Measurements from ENCODE around the gene UBAP2.
A peak's percentile ranks its signal among the peaks of the same experiment; 100 is the strongest.

UBAP2 gene

DNA sequence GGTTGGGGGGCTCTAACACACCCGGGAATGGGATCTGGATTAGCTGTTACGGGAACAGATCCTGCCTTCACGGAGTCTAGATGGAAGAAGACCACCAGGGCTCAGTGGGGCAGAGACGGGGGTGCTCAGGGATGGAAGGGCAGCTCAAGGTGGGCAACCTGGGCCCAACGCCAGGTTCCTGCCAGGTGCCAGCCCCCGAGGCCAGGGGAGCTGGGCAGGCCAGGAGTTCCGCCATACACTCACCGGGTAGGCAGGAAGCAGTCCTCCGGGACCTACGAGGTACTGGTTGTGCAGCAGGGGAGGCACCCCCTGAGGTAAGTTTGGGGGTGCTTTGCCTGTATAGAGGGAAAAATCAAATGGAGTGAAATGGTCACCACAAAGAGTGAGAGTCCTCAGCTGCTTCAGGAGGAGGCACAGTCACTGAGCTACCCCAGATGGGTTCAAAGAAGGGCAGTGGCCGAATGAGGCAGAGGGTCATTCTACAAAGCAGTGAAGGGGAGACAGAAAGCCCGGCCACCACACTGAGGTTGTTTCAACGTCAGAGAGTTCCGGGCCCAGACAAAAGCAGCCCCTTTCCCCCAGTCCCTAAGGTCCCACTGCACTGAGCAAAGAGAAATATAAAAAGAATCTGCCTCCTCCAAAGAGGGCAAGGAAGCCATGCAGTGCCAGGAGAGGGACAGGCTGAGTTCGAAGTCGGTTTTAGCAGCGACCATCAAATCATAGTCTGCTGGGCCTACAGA is 121.8 kb downstream of the UBAP2 start:
- Histone ChIP-seq H3K36me3 (ENCODE audit: control insufficient read depth, insufficient read depth, low read length) (peaks cover 73% of the 10 kb centered on the region), H3K27me3 (ENCODE audit: control insufficient read depth, insufficient read depth, low read length) (no peaks in the 10 kb centered on the region), H3K4me1 (ENCODE audit: control insufficient read depth, insufficient read depth, low read length) (no peaks in the 10 kb centered on the region), H3K9ac (ENCODE audit: low read depth, low read length) (no peak overlapping the region), H3K4me3 (ENCODE audit: low read depth, low read length) (no peak overlapping the region), H3K9me3 (ENCODE audit: control insufficient read depth, insufficient read depth, low read length) (no peaks in the 10 kb centered on the region)

DNA sequence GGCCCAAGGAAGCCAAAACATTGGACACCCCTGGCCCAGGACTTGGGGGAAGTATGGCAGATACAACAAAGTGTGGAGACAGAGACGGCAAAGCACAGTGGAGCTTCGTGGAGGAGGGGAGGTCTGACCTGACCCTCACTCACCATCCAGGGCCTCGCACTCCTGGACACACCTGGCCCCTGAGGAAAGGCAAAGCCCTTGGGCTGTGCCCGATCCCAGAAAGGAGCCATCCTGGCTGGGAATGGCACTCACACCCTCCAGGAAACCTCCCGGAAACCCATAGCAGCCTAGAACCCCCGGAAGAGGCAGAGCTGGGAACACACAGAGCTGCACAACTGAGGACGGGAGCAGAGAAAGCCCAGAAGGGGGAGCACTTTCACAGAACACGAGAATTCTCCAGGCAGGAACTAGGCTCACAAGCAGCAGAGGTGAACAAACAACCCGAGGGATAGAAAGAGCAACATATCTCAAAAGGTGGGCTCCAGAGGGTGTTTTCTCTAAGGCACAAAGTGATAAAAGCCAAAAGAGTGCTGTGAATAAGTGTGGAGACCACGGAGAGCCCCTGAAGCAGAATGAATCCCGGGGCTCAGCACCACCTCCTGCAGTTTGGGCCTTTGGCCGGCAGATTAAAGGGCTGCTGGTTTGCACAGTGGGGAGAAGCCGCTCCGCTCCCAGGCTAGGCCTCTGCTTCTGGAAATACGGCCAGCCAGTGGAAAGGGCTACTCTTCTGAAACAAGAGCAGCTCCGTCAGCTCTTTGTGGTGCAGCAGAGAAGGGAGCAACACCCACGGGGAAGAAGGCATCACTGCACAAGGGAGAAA is 123.5 kb downstream of the UBAP2 start:
- no peak overlapping the region for H3K4me3 ChIP-seq (ENCODE audit: low read depth, low read length)
- no peaks in the 10 kb centered on the region for H3K9me3 ChIP-seq (ENCODE audit: control insufficient read depth, insufficient read depth, low read length)
- peaks cover 76% of the 10 kb centered on the region for H3K36me3 ChIP-seq (ENCODE audit: control insufficient read depth, insufficient read depth, low read length)
- H3K9ac ChIP-seq (ENCODE audit: low read depth, low read length) = peak overlapping the region; percentile 16
- no peaks in the 10 kb centered on the region for H3K27me3 ChIP-seq (ENCODE audit: control insufficient read depth, insufficient read depth, low read length)
- H3K4me1 ChIP-seq (ENCODE audit: control insufficient read depth, insufficient read depth, low read length) = peaks cover 5% of the 10 kb centered on the region

DNA sequence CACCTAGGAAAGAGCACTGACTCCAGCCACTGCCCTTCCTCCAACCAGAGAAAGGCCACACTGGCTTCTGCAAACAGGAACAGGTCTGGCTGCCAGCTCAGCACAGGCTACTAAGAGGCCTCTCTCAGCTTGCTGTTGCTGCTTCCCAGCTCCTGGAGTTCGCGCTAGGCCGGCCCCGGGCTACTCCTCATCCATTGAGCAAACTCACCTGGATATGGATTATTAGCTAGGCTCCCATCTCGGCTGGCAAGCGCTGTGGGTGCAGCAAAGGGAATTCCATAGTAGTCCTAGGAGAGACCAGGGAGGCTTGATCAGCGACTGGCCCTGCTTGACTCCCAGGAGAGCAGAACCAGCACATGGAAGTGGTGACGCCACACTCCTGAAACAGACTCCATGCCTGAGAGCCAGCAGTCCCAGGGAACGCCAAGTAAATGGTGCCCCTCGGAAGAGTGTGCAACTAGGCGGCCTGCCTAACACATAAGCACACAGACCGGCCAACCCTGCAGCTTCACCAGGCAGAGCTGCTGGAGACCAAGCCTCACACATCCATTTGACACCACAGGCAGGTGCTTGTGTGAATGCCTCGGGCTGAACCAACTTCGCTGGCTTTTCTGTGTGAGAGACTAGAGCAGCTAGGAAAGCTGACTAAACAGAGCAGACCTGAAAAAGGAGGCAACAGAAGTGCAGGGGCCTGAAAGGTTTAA is 124.5 kb downstream of the UBAP2 start:
- no peak overlapping the region for H3K4me3 ChIP-seq (ENCODE audit: low read depth, low read length)
- peaks cover 7% of the 10 kb centered on the region for H3K4me1 ChIP-seq (ENCODE audit: control insufficient read depth, insufficient read depth, low read length)
- no peaks in the 10 kb centered on the region for H3K9me3 ChIP-seq (ENCODE audit: control insufficient read depth, insufficient read depth, low read length)
- no peak overlapping the region for H3K9ac ChIP-seq (ENCODE audit: low read depth, low read length)
- no peaks in the 10 kb centered on the region for H3K27me3 ChIP-seq (ENCODE audit: control insufficient read depth, insufficient read depth, low read length)
- peaks cover 75% of the 10 kb centered on the region for H3K36me3 ChIP-seq (ENCODE audit: control insufficient read depth, insufficient read depth, low read length)

DNA sequence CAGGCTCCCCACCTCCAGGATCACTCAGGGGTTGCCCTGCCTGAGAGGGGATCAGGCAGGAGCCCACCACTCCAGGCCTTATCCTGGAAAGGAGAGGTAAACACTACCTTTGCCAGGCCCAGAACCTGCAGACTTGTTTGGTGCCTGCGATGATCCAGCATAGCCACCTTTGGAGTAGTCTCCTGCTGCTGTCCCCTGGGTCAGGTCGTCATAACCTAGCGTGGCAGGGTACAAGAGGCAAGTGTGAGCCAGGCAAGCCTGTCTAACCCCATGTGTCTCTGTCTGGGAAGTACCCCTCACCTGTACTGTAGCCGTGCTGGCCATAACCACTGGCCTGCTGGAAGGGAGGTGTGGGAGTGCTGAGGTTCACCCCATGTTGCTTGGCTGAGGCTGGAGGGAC is 125.6 kb downstream of the UBAP2 start:
- H3K27me3 ChIP-seq (ENCODE audit: control insufficient read depth, insufficient read depth, low read length) = no peaks in the 10 kb centered on the region
- no peaks in the 10 kb centered on the region for H3K9me3 ChIP-seq (ENCODE audit: control insufficient read depth, insufficient read depth, low read length)
- peaks cover 7% of the 10 kb centered on the region for H3K4me1 ChIP-seq (ENCODE audit: control insufficient read depth, insufficient read depth, low read length)
- no peak overlapping the region for H3K4me3 ChIP-seq (ENCODE audit: low read depth, low read length)
- H3K36me3 ChIP-seq (ENCODE audit: control insufficient read depth, insufficient read depth, low read length) = peaks cover 65% of the 10 kb centered on the region
- no peak overlapping the region for H3K9ac ChIP-seq (ENCODE audit: low read depth, low read length)

DNA sequence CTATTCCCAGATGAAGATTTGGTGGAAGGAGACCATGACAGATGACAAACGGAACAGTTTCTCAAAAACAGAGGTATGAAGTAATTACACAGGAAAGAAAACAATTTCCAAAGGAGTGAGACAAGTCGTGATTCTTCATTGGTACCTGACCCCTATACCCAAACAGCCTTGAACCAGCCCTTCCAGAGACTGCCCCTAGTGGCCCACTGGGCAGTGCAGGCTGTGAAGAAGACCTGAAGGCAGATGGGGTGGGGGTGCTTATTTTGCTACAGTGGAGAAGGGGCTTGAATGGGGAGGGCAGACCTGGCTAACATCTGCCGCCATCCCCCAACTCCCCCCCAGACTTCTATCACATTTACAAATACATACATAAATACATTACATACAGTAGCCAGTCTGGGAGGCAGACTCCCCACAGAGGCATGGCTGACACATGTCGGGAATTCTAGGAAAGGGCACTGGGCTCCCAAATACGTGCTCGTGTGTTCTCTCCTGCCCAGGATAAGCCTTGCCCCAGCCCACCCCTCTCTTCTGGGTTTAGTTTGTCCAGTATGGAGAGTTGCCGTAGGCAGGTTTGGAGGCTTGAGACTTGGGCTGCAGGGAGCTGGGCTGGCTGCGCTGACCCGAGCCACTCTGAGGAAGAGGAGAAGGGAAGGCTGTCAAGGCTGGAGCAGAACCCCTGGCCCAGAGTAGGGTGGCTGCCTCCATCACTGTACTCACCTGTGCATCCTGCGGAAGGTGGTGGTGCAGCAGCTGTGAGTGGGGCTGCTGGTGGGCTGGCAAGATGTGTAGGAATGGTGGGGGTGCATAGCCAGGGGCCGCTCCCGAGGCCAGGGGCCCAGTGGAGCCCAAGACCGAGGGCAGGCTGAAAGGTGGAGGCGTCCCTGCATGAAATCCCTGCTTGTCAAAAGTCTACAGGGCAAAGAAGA is 126.5 kb downstream of the UBAP2 start:
- H3K4me3 ChIP-seq (ENCODE audit: low read depth, low read length) = no peak overlapping the region
- H3K9ac ChIP-seq (ENCODE audit: low read depth, low read length) = no peak overlapping the region
- peaks cover 58% of the 10 kb centered on the region for H3K36me3 ChIP-seq (ENCODE audit: control insufficient read depth, insufficient read depth, low read length)
- H3K4me1 ChIP-seq (ENCODE audit: control insufficient read depth, insufficient read depth, low read length) = peaks cover 7% of the 10 kb centered on the region
- no peaks in the 10 kb centered on the region for H3K9me3 ChIP-seq (ENCODE audit: control insufficient read depth, insufficient read depth, low read length)
- no peaks in the 10 kb centered on the region for H3K27me3 ChIP-seq (ENCODE audit: control insufficient read depth, insufficient read depth, low read length)

DNA sequence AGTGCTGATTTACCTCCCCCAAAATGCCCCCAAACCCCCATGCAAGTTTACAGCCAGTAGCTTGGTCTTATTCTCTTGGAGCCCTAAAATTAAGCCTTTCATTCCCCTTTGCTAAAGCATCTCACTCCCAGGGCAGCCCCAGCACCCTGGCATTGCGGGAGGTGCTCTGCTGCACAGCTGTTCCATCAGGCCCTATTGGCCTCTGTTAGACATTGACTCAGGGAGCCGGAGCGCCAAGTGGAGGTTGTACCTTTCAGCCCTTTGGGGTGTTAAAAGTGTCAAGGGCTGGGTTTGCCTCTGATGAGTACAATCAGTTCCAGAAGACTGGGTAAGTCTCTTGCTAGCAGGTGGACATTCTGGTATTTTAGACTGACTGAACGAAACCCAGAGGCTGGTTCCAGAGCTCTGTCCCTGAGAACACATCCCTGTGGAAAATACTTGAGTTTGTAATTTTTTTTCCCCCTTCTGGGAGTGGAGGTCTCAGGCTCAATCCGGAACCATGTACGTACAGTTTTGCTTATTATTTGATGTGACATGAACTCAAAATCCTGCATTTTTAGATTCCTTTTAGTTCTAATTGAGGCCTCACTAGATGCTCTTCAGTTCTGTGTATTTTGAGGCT is 129.3 kb downstream of the UBAP2 start:
- no peaks in the 10 kb centered on the region for H3K27me3 ChIP-seq (ENCODE audit: control insufficient read depth, insufficient read depth, low read length)
- H3K36me3 ChIP-seq (ENCODE audit: control insufficient read depth, insufficient read depth, low read length) = peaks cover 39% of the 10 kb centered on the region
- H3K9me3 ChIP-seq (ENCODE audit: control insufficient read depth, insufficient read depth, low read length) = no peaks in the 10 kb centered on the region
- peaks cover 11% of the 10 kb centered on the region for H3K4me1 ChIP-seq (ENCODE audit: control insufficient read depth, insufficient read depth, low read length)
- H3K4me3 ChIP-seq (ENCODE audit: low read depth, low read length) = no peak overlapping the region
- no peak overlapping the region for H3K9ac ChIP-seq (ENCODE audit: low read depth, low read length)

DNA sequence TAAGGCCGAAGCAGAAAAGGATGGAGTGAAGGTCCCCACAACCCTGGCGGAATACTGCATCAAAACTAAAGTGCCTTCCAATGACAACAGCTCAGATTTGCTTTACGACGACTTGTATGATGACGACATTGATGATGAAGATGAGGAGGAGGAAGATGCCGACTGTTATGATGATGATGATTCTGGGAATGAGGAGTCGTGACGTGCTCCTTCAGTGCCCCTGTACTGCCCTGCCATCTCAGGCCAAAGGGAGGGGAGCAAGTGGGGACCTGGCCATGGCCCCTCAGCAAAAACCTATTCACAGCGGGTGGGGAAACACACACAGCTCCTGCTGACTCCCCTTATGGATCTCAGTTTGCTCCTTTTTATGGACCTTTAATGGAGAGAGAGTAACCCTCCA is 131.7 kb downstream of the UBAP2 start:
- Histone ChIP-seq H3K36me3 (ENCODE audit: control insufficient read depth, insufficient read depth, low read length) (peaks cover 16% of the 10 kb centered on the region), H3K4me1 (ENCODE audit: control insufficient read depth, insufficient read depth, low read length) (peaks cover 11% of the 10 kb centered on the region), H3K9ac (ENCODE audit: low read depth, low read length) (no peak overlapping the region), H3K4me3 (ENCODE audit: low read depth, low read length) (no peak overlapping the region), H3K27me3 (ENCODE audit: control insufficient read depth, insufficient read depth, low read length) (no peaks in the 10 kb centered on the region), H3K9me3 (ENCODE audit: control insufficient read depth, insufficient read depth, low read length) (no peaks in the 10 kb centered on the region)

DNA sequence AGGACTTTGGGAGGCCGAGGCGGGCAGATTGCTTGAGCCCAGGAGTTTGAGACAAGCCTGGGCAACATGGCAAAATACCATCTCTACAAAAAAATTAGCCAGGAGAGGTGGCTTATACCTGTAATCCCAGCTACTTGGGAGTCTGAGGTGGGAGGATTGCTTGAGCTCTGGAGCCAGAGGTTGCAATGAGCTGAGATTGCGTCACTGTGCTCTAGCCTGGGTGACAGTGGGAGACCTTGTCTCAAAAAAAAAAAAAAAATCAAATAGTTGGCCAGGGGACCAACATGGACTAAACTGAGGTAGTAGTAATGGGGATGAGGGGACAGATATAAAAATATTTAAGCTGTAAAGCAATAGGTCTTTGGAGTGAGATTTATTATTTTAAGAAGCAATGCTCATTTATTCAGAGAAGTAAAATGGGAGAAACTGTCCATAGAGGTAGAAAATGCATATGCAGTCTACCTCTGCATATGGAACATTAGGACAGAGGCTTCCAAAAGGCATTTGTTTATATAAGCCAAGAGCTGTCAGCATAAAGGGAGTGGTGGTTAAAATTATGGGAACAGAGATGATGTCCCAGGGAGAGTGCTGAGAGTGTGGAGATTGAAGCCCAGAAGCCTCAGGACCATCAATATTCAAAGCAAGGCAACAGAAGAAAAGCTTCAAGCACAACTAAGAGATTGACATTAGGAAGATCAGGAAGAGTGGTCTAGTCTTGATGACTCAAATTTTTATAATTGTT is 133.6 kb downstream of the UBAP2 start:
- Histone ChIP-seq H3K9me3 (ENCODE audit: control insufficient read depth, insufficient read depth, low read length) (no peaks in the 10 kb centered on the region), H3K4me1 (ENCODE audit: control insufficient read depth, insufficient read depth, low read length) (peaks cover 5% of the 10 kb centered on the region), H3K9ac (ENCODE audit: low read depth, low read length) (no peak overlapping the region), H3K4me3 (ENCODE audit: low read depth, low read length) (no peak overlapping the region), H3K27me3 (ENCODE audit: control insufficient read depth, insufficient read depth, low read length) (no peaks in the 10 kb centered on the region), H3K36me3 (ENCODE audit: control insufficient read depth, insufficient read depth, low read length) (peaks cover 4% of the 10 kb centered on the region)

DNA sequence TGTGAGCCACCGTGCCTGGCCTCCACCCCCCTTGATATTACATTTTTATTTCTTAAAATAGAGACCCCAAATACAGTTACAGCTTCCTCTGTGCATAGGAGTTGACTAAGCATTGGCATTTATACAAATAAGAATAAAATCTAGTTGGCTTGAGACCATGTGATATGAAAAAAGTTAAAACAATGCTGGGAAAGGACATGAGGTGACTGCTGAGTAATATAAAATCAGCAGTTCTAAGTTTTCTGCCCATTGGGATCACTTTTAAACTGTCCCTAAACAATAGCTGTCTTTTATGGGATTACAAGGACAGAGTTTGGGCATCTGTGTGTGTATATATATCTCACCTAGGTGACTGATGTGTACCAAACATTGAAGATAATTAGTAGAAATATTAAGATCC is 135.1 kb downstream of the UBAP2 start:
- no peaks in the 10 kb centered on the region for H3K27me3 ChIP-seq (ENCODE audit: control insufficient read depth, insufficient read depth, low read length)
- peaks cover 4% of the 10 kb centered on the region for H3K36me3 ChIP-seq (ENCODE audit: control insufficient read depth, insufficient read depth, low read length)
- H3K4me3 ChIP-seq (ENCODE audit: low read depth, low read length) = no peak overlapping the region
- no peaks in the 10 kb centered on the region for H3K9me3 ChIP-seq (ENCODE audit: control insufficient read depth, insufficient read depth, low read length)
- peaks cover 4% of the 10 kb centered on the region for H3K4me1 ChIP-seq (ENCODE audit: control insufficient read depth, insufficient read depth, low read length)
- H3K9ac ChIP-seq (ENCODE audit: low read depth, low read length) = no peak overlapping the region

DNA sequence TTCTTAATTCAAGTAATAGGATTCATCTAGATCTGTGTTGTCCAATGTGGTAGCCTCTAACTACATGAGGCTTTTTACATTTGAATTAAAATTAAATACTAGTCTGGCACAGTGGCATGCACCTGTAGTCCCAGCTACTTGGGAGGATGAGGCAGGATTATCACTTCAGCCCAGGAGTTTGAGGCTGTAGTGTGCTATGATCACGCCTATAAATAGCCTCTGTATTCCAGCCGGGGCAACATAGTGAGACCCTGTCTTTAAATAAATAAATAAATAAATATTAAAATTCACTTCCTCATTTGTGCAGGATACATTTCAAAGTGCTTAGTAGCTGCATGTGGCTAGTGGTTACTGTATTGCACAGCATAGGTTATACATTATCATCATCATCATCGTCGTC is 139.9 kb downstream of the UBAP2 start:
- Histone ChIP-seq H3K9ac (ENCODE audit: low read depth, low read length) (no peak overlapping the region), H3K36me3 (ENCODE audit: control insufficient read depth, insufficient read depth, low read length) (no peaks in the 10 kb centered on the region), H3K27me3 (ENCODE audit: control insufficient read depth, insufficient read depth, low read length) (no peaks in the 10 kb centered on the region), H3K9me3 (ENCODE audit: control insufficient read depth, insufficient read depth, low read length) (no peaks in the 10 kb centered on the region), H3K4me3 (ENCODE audit: low read depth, low read length) (no peak overlapping the region), H3K4me1 (ENCODE audit: control insufficient read depth, insufficient read depth, low read length) (peaks cover 4% of the 10 kb centered on the region)
